ENCODE data around the gene FLYWCH2.

FLYWCH2 gene

DNA sequence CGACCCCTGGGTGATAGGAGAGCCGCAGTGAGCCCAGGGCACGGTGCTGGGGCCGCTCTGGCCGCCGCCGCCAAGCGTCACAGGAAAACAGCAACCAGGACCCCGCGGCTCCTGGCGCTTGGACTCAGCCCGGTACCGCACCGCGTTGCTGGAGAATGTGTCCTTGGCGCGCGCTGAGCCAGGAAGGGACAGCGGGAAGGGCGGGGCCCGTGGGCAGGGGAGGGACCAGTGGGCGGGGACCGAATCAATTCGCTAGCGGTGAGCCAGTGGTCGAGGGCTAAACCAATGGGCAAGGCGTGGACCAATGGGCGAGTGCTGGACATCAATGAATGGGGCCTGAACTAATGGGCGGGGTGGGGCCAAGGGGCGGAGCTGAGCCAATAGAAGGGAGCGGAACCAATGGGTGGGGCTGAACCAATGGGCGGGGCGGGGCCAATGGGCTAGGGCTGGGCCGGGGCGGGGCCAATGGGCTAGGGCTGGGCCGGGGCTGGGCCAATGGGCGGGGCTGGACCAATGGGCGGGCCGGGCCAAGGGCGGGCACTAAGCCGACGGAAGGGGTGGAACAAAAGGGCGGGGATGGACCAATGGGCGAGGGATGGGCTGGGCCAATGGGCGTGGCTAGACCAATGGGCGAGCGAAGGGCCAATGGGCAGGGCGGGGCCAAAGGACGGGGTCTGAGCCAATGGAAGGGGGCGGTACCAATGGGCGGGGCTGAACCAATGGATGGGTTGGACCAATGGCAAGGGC lies 22.4 kb downstream of the FLYWCH2 start (continued):
- TF ChIP-seq, protein P1, sequence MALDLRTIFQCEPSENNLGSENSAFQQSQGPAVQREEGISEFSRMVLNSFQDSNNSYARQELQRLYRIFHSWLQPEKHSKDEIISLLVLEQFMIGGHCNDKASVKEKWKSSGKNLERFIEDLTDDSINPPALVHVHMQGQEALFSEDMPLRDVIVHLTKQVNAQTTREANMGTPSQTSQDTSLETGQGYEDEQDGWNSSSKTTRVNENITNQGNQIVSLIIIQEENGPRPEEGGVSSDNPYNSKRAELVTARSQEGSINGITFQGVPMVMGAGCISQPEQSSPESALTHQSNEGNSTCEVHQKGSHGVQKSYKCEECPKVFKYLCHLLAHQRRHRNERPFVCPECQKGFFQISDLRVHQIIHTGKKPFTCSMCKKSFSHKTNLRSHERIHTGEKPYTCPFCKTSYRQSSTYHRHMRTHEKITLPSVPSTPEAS (tag by site-specific recombination; IDR thresholded peaks at IDR 0.05) = no peak
- TF ChIP-seq, protein P2, sequence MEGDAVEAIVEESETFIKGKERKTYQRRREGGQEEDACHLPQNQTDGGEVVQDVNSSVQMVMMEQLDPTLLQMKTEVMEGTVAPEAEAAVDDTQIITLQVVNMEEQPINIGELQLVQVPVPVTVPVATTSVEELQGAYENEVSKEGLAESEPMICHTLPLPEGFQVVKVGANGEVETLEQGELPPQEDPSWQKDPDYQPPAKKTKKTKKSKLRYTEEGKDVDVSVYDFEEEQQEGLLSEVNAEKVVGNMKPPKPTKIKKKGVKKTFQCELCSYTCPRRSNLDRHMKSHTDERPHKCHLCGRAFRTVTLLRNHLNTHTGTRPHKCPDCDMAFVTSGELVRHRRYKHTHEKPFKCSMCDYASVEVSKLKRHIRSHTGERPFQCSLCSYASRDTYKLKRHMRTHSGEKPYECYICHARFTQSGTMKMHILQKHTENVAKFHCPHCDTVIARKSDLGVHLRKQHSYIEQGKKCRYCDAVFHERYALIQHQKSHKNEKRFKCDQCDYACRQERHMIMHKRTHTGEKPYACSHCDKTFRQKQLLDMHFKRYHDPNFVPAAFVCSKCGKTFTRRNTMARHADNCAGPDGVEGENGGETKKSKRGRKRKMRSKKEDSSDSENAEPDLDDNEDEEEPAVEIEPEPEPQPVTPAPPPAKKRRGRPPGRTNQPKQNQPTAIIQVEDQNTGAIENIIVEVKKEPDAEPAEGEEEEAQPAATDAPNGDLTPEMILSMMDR (tag by site-specific recombination; IDR thresholded peaks at IDR 0.05) = no peak; the same call in 1 of the 2 replicates
- TF ChIP-seq, protein P3, sequence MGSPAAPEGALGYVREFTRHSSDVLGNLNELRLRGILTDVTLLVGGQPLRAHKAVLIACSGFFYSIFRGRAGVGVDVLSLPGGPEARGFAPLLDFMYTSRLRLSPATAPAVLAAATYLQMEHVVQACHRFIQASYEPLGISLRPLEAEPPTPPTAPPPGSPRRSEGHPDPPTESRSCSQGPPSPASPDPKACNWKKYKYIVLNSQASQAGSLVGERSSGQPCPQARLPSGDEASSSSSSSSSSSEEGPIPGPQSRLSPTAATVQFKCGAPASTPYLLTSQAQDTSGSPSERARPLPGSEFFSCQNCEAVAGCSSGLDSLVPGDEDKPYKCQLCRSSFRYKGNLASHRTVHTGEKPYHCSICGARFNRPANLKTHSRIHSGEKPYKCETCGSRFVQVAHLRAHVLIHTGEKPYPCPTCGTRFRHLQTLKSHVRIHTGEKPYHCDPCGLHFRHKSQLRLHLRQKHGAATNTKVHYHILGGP (tag by site-specific recombination; IDR thresholded peaks at IDR 0.05) = no peak
- no peak for TF ChIP-seq ZBTB17 (tag by site-specific recombination; IDR thresholded peaks at IDR 0.05)
- peak; percentile 99 for TF ChIP-seq KLF8 (tag by site-specific recombination; IDR thresholded peaks at IDR 0.05)
- no peak for TF ChIP-seq ZNF302 (tag by site-specific recombination; IDR thresholded peaks at IDR 0.05; ENCODE audit: low read depth)
- TF ChIP-seq ZNF157 (tag by site-specific recombination; IDR thresholded peaks at IDR 0.05) = no peak
- no peak; the same call in 1 of the 2 replicates for TF ChIP-seq ZBTB48 (tag by site-specific recombination; IDR thresholded peaks at IDR 0.05)
- TF ChIP-seq ZNF626 (tag by site-specific recombination; IDR thresholded peaks at IDR 0.05) = no peak
- TF ChIP-seq, protein P4, sequence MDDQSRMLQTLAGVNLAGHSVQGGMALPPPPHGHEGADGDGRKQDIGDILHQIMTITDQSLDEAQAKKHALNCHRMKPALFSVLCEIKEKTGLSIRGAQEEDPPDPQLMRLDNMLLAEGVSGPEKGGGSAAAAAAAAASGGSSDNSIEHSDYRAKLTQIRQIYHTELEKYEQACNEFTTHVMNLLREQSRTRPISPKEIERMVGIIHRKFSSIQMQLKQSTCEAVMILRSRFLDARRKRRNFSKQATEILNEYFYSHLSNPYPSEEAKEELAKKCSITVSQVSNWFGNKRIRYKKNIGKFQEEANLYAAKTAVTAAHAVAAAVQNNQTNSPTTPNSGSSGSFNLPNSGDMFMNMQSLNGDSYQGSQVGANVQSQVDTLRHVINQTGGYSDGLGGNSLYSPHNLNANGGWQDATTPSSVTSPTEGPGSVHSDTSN (CRISPR knock-in tag; IDR thresholded peaks at IDR 0.05) = no peak
- no peak for TF ChIP-seq ZNF10 (tag by site-specific recombination; IDR thresholded peaks at IDR 0.05)
- TF ChIP-seq, protein P5, sequence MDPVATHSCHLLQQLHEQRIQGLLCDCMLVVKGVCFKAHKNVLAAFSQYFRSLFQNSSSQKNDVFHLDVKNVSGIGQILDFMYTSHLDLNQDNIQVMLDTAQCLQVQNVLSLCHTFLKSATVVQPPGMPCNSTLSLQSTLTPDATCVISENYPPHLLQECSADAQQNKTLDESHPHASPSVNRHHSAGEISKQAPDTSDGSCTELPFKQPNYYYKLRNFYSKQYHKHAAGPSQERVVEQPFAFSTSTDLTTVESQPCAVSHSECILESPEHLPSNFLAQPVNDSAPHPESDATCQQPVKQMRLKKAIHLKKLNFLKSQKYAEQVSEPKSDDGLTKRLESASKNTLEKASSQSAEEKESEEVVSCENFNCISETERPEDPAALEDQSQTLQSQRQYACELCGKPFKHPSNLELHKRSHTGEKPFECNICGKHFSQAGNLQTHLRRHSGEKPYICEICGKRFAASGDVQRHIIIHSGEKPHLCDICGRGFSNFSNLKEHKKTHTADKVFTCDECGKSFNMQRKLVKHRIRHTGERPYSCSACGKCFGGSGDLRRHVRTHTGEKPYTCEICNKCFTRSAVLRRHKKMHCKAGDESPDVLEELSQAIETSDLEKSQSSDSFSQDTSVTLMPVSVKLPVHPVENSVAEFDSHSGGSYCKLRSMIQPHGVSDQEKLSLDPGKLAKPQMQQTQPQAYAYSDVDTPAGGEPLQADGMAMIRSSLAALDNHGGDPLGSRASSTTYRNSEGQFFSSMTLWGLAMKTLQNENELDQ (tag by site-specific recombination; IDR thresholded peaks at IDR 0.05; ENCODE audit: low read depth) = no peak
- TF ChIP-seq, protein P6, sequence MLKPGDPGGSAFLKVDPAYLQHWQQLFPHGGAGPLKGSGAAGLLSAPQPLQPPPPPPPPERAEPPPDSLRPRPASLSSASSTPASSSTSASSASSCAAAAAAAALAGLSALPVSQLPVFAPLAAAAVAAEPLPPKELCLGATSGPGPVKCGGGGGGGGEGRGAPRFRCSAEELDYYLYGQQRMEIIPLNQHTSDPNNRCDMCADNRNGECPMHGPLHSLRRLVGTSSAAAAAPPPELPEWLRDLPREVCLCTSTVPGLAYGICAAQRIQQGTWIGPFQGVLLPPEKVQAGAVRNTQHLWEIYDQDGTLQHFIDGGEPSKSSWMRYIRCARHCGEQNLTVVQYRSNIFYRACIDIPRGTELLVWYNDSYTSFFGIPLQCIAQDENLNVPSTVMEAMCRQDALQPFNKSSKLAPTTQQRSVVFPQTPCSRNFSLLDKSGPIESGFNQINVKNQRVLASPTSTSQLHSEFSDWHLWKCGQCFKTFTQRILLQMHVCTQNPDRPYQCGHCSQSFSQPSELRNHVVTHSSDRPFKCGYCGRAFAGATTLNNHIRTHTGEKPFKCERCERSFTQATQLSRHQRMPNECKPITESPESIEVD (tag by site-specific recombination; IDR thresholded peaks at IDR 0.05) = no peak
- TF ChIP-seq ZNF114 (tag by site-specific recombination; IDR thresholded peaks at IDR 0.05) = no peak
- TF ChIP-seq ZNF146 (tag by site-specific recombination; IDR thresholded peaks at IDR 0.05) = no peak
- TF ChIP-seq, protein P7, sequence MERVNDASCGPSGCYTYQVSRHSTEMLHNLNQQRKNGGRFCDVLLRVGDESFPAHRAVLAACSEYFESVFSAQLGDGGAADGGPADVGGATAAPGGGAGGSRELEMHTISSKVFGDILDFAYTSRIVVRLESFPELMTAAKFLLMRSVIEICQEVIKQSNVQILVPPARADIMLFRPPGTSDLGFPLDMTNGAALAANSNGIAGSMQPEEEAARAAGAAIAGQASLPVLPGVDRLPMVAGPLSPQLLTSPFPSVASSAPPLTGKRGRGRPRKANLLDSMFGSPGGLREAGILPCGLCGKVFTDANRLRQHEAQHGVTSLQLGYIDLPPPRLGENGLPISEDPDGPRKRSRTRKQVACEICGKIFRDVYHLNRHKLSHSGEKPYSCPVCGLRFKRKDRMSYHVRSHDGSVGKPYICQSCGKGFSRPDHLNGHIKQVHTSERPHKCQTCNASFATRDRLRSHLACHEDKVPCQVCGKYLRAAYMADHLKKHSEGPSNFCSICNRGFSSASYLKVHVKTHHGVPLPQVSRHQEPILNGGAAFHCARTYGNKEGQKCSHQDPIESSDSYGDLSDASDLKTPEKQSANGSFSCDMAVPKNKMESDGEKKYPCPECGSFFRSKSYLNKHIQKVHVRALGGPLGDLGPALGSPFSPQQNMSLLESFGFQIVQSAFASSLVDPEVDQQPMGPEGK (tag by site-specific recombination; IDR thresholded peaks at IDR 0.05) = peak; percentile 68
- no peak for TF ChIP-seq ZNF140 (tag by site-specific recombination; IDR thresholded peaks at IDR 0.05)
- TF ChIP-seq ZNF777 (tag by site-specific recombination; IDR thresholded peaks at IDR 0.05; ENCODE audit: borderline replicate concordance) = no peak
- TF ChIP-seq HOXA7 (CRISPR knock-in tag; IDR thresholded peaks at IDR 0.05; ENCODE audit: borderline replicate concordance) = no peak
- TF ChIP-seq ZNF248 (tag by site-specific recombination; IDR thresholded peaks at IDR 0.05) = no peak
- TF ChIP-seq ZNF274 (IDR thresholded peaks at IDR 0.05; ENCODE audit: low read length) = no peak
- no peak for TF ChIP-seq ZNF274 (tag by site-specific recombination; IDR thresholded peaks at IDR 0.05; ENCODE audit: borderline replicate concordance)
- TF ChIP-seq, protein P8, sequence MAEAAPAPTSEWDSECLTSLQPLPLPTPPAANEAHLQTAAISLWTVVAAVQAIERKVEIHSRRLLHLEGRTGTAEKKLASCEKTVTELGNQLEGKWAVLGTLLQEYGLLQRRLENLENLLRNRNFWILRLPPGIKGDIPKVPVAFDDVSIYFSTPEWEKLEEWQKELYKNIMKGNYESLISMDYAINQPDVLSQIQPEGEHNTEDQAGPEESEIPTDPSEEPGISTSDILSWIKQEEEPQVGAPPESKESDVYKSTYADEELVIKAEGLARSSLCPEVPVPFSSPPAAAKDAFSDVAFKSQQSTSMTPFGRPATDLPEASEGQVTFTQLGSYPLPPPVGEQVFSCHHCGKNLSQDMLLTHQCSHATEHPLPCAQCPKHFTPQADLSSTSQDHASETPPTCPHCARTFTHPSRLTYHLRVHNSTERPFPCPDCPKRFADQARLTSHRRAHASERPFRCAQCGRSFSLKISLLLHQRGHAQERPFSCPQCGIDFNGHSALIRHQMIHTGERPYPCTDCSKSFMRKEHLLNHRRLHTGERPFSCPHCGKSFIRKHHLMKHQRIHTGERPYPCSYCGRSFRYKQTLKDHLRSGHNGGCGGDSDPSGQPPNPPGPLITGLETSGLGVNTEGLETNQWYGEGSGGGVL (tag by site-specific recombination; IDR thresholded peaks at IDR 0.05) = no peak

Data from HEK293 (cell line).